ENCODE data around the gene PCNA. TPM values are rescaled to one million over a fixed set of nuclear protein-coding genes. Genes with fewer than 3 reads are reported as not detected.

The PCNA gene
- total and polyA plus RNA-seq, 2 donors (not counting 1 experiment from before 2014, with no cell fraction given), result 75.6 to 144 TPM

- H3K4me1 ChIP-seq (ENCODE audit: control insufficient read depth, extremely low read depth, insufficient read depth, low read length), result peaks cover 4% of the 10 kb centered on the region
- no peaks in the 10 kb centered on the region for H3K9me3 ChIP-seq (ENCODE audit: control insufficient read depth, insufficient read depth, low read depth, low read length)
- no peak for TF ChIP-seq EZH2 (IDR thresholded peaks at IDR 0.05; ENCODE audit: low read length, missing control alignments)
- TF ChIP-seq, protein P1, sequence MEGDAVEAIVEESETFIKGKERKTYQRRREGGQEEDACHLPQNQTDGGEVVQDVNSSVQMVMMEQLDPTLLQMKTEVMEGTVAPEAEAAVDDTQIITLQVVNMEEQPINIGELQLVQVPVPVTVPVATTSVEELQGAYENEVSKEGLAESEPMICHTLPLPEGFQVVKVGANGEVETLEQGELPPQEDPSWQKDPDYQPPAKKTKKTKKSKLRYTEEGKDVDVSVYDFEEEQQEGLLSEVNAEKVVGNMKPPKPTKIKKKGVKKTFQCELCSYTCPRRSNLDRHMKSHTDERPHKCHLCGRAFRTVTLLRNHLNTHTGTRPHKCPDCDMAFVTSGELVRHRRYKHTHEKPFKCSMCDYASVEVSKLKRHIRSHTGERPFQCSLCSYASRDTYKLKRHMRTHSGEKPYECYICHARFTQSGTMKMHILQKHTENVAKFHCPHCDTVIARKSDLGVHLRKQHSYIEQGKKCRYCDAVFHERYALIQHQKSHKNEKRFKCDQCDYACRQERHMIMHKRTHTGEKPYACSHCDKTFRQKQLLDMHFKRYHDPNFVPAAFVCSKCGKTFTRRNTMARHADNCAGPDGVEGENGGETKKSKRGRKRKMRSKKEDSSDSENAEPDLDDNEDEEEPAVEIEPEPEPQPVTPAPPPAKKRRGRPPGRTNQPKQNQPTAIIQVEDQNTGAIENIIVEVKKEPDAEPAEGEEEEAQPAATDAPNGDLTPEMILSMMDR (conservative IDR thresholded peaks at IDR 0.05 in 1 of 2, IDR thresholded peaks at IDR 0.05 in 1 of 2; ENCODE audit: low read depth in 1 of 2, low read length in 2 of 2), result no peak
- H3K27me3 ChIP-seq (ENCODE audit: control insufficient read depth, insufficient read depth, low read length), result no peaks in the 10 kb centered on the region
- no peak overlapping the region for H3K4me3 ChIP-seq (replicated peaks in 1 of 4; ENCODE audit: control extremely low read depth in 1 of 4, insufficient read depth in 1 of 4, low read depth in 3 of 4, low read length in 4 of 4)
- DNase-seq (ENCODE audit: low read depth in 2 of 2), result no peak
- no peaks in the 10 kb centered on the region for H3K79me2 ChIP-seq (ENCODE audit: control insufficient read depth, insufficient read depth, low read length)
- H3K27ac ChIP-seq (ENCODE audit: insufficient read depth, low read length), result no peak overlapping the region
- H2AFZ ChIP-seq (ENCODE audit: low read length), result no peak overlapping the region
- H3K36me3 ChIP-seq (ENCODE audit: control insufficient read depth, insufficient read depth, low read length), result no peaks in the 10 kb centered on the region
- no peak overlapping the region for H3K4me2 ChIP-seq (ENCODE audit: extremely low read depth, insufficient read depth, low read length)
- H3K9ac ChIP-seq (ENCODE audit: insufficient read depth, low read length), result no peak overlapping the region
- no peaks in the 10 kb centered on the region for H4K20me1 ChIP-seq (ENCODE audit: control insufficient read depth, extremely low read depth, insufficient read depth, low read length)
Observed at GRCh38 chr20:5067877-5068645, 51.7 kb downstream of the PCNA start.

- peak; percentile 96 for DNase-seq (ENCODE audit: low read depth in 2 of 2)
- Histone ChIP-seq H3K27ac (ENCODE audit: insufficient read depth, low read length) (peak overlapping the region; percentile 95), H2AFZ (ENCODE audit: low read length) (no peak overlapping the region), H3K4me3 (replicated peaks in 1 of 4; ENCODE audit: control extremely low read depth in 1 of 4, insufficient read depth in 1 of 4, low read depth in 3 of 4, low read length in 4 of 4) (no peak overlapping the region), H3K9ac (ENCODE audit: insufficient read depth, low read length) (peak overlapping the region; percentile 9), H3K36me3 (ENCODE audit: control insufficient read depth, insufficient read depth, low read length) (no peaks in the 10 kb centered on the region), H3K9me3 (ENCODE audit: control insufficient read depth, insufficient read depth, low read depth, low read length) (no peaks in the 10 kb centered on the region), H3K4me1 (ENCODE audit: control insufficient read depth, extremely low read depth, insufficient read depth, low read length) (peaks cover 4% of the 10 kb centered on the region), H4K20me1 (ENCODE audit: control insufficient read depth, extremely low read depth, insufficient read depth, low read length) (no peaks in the 10 kb centered on the region), H3K79me2 (ENCODE audit: control insufficient read depth, insufficient read depth, low read length) (no peaks in the 10 kb centered on the region), H3K4me2 (ENCODE audit: extremely low read depth, insufficient read depth, low read length) (no peak overlapping the region), H3K27me3 (ENCODE audit: control insufficient read depth, insufficient read depth, low read length) (no peaks in the 10 kb centered on the region)
- TF ChIP-seq, protein P1 (conservative IDR thresholded peaks at IDR 0.05 in 1 of 2, IDR thresholded peaks at IDR 0.05 in 1 of 2; ENCODE audit: low read depth in 1 of 2, low read length in 2 of 2), result no peak
- no peak for TF ChIP-seq EZH2 (IDR thresholded peaks at IDR 0.05; ENCODE audit: low read length, missing control alignments)
Observed at GRCh38 chr20:5065879-5066383, 53.8 kb downstream of the PCNA start.

DNA sequence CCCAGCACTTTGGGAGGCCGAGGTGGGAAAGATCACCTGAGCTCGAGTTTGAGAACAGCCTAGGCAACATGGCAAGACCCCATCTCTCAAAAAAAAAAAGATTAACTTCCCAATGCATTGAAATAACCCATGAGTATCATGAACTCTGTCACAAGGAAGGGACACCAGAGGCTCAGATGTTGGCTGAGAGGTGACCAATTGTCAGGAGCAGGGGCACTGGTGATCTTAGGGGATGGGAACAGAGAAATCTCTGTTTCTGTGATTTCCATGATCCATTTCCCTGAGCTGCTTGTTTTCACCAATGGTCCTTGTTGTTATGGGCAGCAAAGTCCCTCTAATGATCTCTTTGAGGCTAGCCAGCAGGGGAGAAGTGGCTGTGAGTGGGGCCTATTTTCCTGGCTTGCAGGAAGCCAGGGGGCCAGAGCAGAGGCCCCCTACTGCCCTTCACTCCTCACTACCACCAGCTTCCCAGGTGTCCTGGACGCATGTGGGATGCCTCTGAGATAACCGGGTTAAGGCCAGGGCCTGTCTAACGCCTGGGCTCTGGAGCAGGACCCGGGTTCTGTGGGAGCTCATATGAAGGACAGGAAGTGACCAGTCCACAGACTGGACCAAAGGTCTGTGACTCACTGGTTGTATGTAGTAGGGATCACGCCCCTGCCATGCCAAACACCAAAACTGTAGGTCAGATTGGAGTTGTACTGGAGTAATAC, 54.4 kb downstream of the PCNA start:
- no peaks in the 10 kb centered on the region for H3K79me2 ChIP-seq (ENCODE audit: control insufficient read depth, insufficient read depth, low read length)
- peak overlapping the region; percentile 6 for H2AFZ ChIP-seq (ENCODE audit: low read length)
- no peaks in the 10 kb centered on the region for H3K36me3 ChIP-seq (ENCODE audit: control insufficient read depth, insufficient read depth, low read length)
- no peaks in the 10 kb centered on the region for H3K27me3 ChIP-seq (ENCODE audit: control insufficient read depth, insufficient read depth, low read length)
- H3K4me3 ChIP-seq (replicated peaks in 1 of 4; ENCODE audit: control extremely low read depth in 1 of 4, insufficient read depth in 1 of 4, low read depth in 3 of 4, low read length in 4 of 4), result no peak overlapping the region
- H3K4me2 ChIP-seq (ENCODE audit: extremely low read depth, insufficient read depth, low read length), result no peak overlapping the region
- no peak overlapping the region for H3K9ac ChIP-seq (ENCODE audit: insufficient read depth, low read length)
- DNase-seq (ENCODE audit: low read depth in 2 of 2), result peak; percentile 56 to 68
- H4K20me1 ChIP-seq (ENCODE audit: control insufficient read depth, extremely low read depth, insufficient read depth, low read length), result no peaks in the 10 kb centered on the region
- no peaks in the 10 kb centered on the region for H3K9me3 ChIP-seq (ENCODE audit: control insufficient read depth, insufficient read depth, low read depth, low read length)
- peaks cover 4% of the 10 kb centered on the region for H3K4me1 ChIP-seq (ENCODE audit: control insufficient read depth, extremely low read depth, insufficient read depth, low read length)
- peak overlapping the region; percentile 95 for H3K27ac ChIP-seq (ENCODE audit: insufficient read depth, low read length)
- TF ChIP-seq, protein P1 (conservative IDR thresholded peaks at IDR 0.05 in 1 of 2, IDR thresholded peaks at IDR 0.05 in 1 of 2; ENCODE audit: low read depth in 1 of 2, low read length in 2 of 2), result no peak
